Middle frontal gyrus (tissue), 1 donor: ENCODE results near the gene ITIH2.
"Not testable (repeated sequence)": the region's sequence is repeated elsewhere in the genome, so short reads cannot be mapped to it uniquely, and the experiment has no call there.

ENCODE experiments used
- DNase-seq: peaks from one replicate; pipeline ENCODE4 v3.0.0-alpha.2; 2015; ENCODE audit warnings: low spot score; ENCODE audit errors: extremely low spot score

The ITIH2 gene

DNA sequence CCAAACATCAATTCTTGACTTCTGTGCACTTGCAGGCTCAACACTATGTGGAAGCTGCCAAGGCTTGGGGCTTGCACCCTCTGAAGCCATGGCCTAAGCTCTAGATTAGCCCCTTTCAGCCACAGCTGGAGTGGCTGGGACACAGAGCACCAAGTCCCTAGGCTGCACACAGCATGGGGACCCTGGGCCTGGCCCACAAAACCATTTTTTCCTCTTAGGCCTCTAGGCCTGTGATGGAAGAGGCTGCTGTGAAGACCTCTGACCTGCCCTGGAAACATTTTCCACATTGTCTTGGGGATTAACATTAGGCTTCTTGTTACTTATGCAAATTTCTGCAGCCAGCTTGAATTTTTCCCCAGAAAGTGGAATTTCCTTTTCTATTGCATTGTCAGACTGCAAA is 10.7 kb upstream of the ITIH2 start:
- not testable (repeated sequence) for DNase-seq

DNA sequence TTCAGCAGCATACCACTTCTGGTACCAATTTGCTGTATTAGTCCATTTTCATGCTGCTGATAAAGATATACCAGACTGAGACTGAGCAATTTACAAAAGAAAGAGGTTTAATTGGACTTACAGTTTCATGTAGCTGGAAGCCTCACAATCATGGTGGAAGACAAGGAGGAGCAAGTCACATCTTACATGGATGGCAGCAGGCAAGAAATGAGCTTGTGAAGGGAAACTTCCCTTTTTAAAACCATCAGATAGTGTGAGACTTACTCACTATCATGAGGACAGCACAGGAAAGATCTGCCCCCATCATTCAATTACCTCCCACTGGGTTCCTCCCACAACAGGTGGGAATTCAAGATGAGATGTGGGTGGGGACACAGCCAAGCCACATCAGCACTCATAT is 9.9 kb upstream of the ITIH2 start:
- DNase-seq: not testable (repeated sequence)

DNA sequence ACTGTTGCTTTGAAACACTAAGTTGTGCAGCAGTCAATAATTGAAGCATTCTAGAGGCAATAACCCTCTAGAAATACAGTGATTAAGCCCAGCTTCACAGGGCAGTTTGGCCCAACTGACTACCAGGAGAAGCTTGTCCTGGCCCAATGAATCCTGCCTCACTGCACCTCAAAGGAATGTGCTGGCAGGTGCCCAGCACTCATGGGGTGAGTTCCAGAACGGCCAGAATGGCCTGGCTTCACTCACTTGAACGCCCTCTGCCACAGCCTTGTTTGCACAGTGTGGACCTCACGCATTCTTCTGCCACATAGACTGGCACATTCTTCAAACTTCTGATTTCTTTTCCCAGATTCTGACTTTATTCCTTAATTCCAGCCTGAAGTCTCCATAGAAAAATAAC is 6.6 kb upstream of the ITIH2 start:
- DNase-seq: no peak

GRCh38 chr10:7697426-7697825 is 5.7 kb upstream of the ITIH2 start:
- no peak for DNase-seq

DNA sequence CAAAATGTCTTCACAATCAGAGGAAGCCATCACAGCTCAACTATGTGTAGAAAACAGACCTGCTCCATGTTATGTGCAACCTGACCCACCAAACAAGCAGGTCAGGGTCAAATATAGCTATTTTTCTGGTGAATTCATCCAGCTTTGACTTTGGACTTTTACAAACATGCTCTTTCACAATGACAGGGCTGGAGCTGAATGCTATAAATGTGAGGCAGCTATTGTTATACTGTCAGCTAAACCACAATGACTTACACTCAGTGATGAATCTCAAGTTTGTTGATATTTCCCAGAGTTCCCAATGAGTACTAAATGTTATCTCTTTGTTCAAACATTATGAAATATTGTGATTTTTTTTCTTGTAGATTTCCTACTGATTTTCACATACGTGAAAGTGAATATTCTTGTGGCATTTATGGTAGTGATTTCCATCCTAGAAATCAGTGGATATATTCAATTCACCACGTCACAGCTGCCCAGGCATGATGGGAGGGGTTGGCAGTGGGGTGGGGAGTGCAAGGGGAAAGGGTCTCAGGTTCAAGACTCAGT is 2.5 kb upstream of the ITIH2 start:
- DNase-seq: no peak

DNA sequence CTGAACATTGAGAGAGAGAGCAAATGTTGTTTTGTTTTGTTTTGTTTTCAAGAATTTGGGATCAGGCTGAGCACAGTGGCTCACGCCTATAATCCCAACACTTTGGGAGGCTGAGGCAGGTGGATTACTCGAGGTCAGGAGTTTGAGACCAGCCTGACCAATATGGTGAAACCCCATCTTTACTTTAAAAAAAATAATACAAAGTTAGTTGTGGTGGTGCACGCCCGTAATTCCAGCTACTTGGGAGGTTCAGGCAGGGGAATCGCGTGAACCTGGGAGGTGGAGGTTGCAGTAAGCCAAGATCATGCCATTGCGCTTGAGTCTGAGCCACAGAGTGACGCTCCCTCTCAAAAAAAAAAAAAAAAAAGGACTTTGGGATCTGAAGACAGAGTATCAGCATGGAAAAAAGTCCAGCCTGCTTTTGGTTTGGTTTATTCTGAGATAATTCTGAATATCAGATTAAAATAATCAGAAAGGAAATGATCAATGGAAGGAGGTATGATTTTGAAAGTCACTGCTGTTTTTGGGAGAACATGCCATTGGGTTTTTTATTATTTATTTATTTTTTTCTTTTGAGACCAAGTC is 1.9 kb upstream of the ITIH2 start:
- no peak for DNase-seq

- no peak for DNase-seq
These were observed 766 bp upstream of the ITIH2 start for GRCh38 chr10:7702288-7702812.

GRCh38 chr10:7704071-7705016 is 1.2 kb downstream of the ITIH2 start:
- DNase-seq: no peak

DNA sequence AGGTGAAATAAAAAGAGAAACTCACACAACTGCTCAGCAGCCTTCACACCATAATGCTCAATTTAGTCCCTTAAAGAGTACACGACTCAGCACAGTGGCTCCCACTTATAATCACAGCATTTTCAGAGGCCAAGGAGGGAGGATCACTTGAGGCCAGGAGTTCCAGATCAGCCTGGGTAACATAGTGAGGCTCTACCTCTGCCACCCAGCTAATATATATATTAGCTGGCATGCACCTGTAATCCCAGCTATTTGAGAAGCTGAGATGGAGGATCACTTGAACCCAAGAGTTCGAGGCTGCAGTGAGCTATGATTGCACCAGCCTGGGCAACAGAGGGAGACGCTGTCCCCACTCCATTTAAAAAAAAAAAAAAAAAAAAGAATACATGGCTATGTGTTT is 2.2 kb downstream of the ITIH2 start:
- no peak for DNase-seq

DNA sequence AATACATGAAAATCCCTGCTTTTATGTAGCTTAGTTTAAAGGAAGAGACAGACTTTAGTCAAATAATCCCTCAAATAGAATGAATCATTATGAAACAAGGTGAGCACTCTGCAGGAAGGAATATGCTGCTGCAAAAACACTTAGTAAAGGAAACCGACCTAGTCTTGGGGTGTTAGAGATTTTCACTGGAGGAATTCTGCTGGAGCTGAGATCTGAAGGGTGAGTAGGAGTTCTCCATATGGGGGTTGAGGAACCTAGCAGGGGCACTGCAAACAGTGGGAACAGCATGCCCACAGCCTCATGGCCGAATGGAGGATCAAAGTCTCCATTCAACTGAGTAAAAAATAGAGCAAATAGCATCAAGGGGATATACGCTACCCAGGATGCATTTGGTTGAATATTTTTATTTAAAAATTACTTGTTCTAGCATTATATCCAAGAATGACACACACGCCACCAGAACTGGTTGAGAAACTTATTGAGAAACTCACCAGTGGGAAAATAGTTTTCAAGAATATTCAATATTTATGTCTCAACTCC is 3.5 kb downstream of the ITIH2 start:
- no peak for DNase-seq

- no peak for DNase-seq
These were observed 4.0 kb downstream of the ITIH2 start for GRCh38 chr10:7707102-7707501.

DNA sequence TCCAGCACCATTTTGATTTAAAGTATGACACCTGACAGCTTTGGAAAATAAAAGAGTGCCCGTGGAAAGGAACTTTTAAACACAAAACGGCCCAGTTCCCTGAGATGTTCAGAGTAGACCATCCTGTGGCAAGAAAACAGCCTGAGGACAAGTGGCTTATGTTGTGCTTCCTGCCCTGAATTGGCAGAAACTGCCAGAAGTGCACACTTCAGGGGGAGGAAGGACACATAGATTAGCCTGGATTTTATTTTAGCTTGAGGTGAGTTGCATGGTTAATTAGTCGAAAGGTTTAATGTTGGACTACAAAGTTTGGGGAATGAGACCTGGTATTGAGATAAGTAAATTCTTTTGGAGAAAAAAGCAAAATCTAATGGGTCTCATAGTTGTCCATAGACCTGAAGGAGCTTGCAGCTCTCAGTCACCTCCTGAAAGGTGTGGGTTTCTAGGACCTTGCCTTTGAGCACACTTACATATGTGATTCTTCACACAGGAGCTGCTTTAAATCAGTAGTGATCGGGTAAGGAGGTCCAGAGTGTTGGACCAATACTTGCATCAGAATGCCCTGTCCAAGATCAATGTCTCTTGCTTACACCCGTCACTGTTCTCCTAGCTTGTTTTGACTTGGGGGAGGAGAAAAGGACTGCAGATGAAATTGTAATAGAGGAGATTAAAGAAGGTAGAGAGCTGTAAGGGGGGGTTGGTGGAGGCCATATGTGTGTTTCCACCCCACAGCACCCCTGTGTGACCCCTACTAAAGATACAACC is 4.9 kb downstream of the ITIH2 start:
- DNase-seq: no peak

GRCh38 chr10:7708832-7709231 is 5.7 kb downstream of the ITIH2 start:
- DNase-seq: no peak

DNA sequence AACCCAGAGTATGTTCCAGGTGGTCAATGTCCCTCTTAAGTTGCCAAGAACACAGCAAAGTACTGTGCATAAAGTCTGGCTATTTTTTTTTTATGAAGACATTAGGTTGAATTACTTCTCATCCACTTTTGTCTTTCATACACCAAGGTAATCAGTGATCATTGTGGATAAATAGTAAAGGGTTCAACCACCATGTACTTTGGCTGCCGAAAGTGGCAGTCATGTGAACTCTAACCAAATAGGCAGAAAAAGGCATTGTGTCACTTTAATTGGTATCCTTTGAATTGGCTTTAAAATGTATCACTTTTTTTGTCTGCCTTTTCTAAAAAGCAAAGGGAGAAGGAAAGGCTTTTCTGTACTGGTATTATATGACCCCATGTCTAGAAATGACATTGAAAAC is 7.3 kb downstream of the ITIH2 start:
- no peak for DNase-seq

DNA sequence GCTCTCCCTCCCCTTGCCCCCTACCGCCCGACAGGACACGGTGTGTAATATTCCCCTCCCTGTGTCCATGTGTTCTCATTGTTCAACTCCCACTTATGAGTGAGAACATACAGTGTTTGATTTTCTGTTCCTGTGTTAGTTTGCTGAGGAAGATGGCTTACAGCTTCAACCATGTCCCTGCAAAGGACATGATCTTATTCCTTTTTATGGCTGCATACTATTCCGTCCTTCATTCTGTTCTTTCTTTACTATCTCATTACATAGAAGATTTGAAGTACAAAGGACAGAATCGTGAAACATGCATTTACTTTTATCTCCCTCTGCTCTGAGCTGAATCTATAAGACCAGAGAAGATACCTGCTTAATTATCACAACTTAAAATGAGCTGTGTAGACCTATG is 8.0 kb downstream of the ITIH2 start:
- not testable (repeated sequence) for DNase-seq

GRCh38 chr10:7715515-7715914 is 12.4 kb downstream of the ITIH2 start:
- no peak for DNase-seq

DNA sequence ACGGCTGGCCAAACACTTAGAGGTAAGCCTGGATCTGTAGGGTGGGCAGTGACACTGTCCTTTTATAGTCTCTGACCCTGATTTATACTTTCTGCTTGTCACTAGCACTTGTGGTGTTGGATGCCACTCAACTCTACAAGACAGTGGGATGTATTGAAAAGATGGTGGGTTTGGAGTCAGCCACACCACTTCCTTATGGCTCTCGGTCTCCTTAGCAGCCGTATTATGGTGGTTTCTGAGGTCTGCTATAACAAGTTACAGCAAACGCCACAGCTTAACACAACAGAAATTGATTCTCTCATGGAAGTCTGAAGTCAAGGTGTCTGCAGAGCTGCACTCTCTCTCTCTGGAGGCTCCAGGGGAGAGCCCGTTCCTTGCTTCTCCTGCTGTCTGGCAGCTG is 14.7 kb downstream of the ITIH2 start:
- no peak for DNase-seq

- DNase-seq: no peak
These were observed 15.6 kb downstream of the ITIH2 start for GRCh38 chr10:7718685-7719084.

GRCh38 chr10:7720478-7720877 is 17.4 kb downstream of the ITIH2 start:
- no peak for DNase-seq

DNA sequence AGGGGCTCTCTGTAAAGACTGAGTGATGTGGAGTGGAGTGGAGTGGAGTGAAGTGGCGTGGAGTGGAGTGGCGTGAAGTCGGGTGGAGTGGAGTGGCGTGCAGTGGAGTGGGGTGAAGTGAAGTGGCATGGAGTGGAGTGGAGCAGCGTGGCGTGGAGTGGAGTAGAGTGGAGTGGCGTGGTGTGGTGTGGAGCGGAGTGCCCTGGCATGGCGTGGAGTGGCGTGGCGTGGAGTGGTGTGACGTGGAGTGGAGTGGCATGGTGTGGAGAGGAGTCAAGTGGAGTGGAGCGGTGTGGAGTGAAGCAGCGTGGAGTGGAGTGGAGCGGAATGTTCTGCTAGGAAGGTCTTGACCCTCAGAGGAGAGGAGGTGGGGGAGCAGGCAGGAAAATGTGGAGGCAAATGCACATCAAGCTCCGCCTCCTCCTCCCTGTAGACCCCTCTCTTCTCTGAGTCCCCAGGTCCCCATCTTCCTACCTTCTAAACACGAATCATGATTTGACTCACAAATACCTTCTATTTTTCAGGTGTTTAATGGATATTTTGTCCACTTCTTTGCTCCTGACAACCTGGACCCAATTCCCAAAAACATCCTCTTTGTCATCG is 19.9 kb downstream of the ITIH2 start:
- no peak for DNase-seq

DNA sequence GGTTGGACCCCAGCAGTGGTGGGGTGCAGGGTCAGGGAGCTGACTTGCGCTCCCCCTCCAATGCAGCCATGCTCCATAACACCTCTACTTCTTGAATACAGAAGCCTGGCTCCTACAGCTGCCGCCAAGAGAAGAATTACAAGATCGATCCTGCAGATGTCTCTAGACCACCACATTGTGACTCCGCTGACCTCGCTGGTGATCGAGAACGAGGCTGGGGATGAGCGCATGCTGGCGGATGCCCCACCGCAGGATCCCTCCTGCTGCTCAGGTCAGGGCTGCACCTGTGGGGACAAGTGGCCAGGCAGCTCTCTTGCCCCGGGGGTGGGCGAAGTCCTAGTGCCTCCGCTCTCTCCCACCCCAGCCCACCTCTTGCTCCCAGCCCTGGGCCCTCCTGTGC is 31.7 kb downstream of the ITIH2 start:
- no peak for DNase-seq
